ENCODE results near the gene CMAS.

DNA sequence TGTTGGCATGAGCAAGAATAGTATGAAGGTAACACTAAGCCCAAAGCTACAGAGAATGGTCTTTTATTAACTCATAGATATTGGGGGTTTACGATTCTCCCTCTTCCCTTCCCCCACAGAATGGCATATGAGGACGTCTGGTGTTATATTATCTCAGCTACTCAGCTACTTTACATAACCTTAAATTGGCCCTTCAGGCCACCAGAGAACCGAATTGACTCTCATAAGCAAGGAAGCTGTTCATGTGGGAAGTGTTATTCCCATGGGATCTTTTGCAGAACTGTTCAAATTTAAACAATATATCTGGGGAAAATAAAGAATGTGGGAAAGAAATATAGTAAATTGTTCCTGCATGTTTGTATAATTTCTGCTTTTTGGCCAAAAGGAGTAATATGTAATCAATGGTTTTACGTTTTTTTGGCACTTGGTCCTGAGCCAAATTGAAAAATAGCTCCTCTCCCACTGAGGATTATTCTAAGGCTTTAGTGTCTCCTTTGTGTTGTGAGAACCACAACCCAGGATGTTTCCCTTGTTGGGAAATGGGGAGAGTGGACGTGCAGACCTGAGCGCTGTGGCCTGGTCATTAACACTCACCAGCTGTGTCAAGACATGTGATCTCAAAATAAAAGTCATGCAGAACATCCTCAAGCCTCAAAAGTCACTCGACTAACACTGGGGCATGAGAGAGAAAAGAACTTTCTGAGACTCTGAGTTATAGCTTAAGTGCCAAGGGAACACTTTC is 31.8 kb upstream of the CMAS start:
- TF ChIP-seq POLR2AphosphoS5 (IDR thresholded peaks at IDR 0.05; ENCODE audit: low read depth, low read length) (no peak), POLR2A (IDR thresholded peaks at IDR 0.05; ENCODE audit: low read depth, low read length) (no peak)

All from GM12891 (cell line).